ENCODE results near the gene RAB36. TPM values are rescaled to one million over a fixed set of nuclear protein-coding genes. Genes with fewer than 3 reads are reported as not detected.
A peak's percentile ranks its signal among the peaks of the same experiment; 100 is the strongest.

Gene RAB36
- total and polyA plus RNA-seq, 10 donors = 1.0 to 3.7 (median 1.6) TPM

GRCh38 chr22:23117891-23118646 lies 27.2 kb upstream of the RAB36 start:
- H3K27ac ChIP-seq = no peak overlapping the region
- H3K9me3 ChIP-seq = no peaks in the 10 kb centered on the region
- H3K4me1 ChIP-seq = peaks cover 0 to 20% (median 8%) of the 10 kb centered on the region in 6 donors
- H3K4me3 ChIP-seq = no peak overlapping the region
- no peak for DNase-seq
- TF ChIP-seq POLR2A (IDR thresholded peaks at IDR 0.05) = no peak
- TF ChIP-seq POLR2AphosphoS5 (IDR thresholded peaks at IDR 0.05) = no peak
- TF ChIP-seq, protein P1, sequence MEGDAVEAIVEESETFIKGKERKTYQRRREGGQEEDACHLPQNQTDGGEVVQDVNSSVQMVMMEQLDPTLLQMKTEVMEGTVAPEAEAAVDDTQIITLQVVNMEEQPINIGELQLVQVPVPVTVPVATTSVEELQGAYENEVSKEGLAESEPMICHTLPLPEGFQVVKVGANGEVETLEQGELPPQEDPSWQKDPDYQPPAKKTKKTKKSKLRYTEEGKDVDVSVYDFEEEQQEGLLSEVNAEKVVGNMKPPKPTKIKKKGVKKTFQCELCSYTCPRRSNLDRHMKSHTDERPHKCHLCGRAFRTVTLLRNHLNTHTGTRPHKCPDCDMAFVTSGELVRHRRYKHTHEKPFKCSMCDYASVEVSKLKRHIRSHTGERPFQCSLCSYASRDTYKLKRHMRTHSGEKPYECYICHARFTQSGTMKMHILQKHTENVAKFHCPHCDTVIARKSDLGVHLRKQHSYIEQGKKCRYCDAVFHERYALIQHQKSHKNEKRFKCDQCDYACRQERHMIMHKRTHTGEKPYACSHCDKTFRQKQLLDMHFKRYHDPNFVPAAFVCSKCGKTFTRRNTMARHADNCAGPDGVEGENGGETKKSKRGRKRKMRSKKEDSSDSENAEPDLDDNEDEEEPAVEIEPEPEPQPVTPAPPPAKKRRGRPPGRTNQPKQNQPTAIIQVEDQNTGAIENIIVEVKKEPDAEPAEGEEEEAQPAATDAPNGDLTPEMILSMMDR (IDR thresholded peaks at IDR 0.05 in 8 of 11, conservative IDR thresholded peaks at IDR 0.05 in 3 of 11) = no peak
- no peaks in the 10 kb centered on the region for H3K27me3 ChIP-seq (replicated peaks in 1 of 7)
- H3K36me3 ChIP-seq = peaks cover 0 to 2% (median 0%) of the 10 kb centered on the region in 6 donors
- intact Hi-C loops (cut with DNase I; ENCODE audit: low total_unique reads) = no loop called here
- WGBS, 5 donors = 88 to 94% (median 93%) methylated on average over 14 to 15 of the region's 15 CpGs

DNA sequence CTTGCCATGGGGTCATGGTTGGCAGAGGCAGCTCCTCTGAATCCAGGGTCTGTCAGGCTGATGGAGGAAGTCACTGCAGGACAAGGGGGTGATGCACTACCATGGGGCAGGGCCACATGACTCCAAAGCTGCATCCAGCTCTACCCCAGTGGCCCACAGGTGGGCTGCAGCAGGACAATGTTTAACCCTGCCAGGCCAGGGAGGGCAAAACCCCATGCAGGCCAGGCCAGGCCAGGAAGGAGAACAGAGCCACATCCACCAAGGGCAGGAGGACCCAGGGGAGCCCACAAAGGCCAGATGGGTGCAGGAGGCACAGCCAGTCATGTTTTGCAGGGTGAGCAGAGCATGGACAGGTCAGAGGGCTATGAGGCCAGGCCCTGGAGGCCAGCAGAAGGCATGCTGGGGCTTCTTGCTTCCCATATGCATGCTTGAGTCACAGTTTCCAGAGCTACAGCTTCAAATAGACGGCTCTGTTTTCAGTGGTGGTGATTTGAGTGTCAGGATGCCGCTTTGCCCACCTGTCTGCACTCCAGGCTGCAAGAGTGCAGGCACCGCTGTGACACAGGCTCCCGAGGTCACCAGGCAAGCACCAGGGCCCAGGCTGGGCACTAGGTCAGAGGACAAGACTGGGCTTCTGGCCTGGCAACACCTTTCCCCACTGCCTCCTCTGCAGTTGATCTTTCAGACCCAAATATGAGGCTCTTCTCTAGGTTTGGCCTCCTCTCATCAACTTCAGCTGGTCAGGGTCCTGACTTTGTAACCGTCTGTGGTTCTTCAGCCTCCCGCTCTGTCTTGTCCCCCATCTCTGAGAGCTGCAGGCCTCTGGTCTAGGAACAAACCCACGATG lies 26.4 kb upstream of the RAB36 start:
- Histone ChIP-seq H3K4me3 (no peak overlapping the region), H3K4me1 (peaks cover 0 to 12% (median 4%) of the 10 kb centered on the region in 6 donors), H3K27me3 (replicated peaks in 1 of 7) (no peaks in the 10 kb centered on the region), H3K27ac (peak overlapping the region in 3 of 8 donors; percentile 21 to 46 (median 37)), H3K9me3 (no peaks in the 10 kb centered on the region), H3K36me3 (peaks cover 0 to 9% (median 0%) of the 10 kb centered on the region in 6 donors)
- intact Hi-C loops (cut with DNase I; ENCODE audit: low total_unique reads) = no loop called here
- TF ChIP-seq POLR2AphosphoS5 (IDR thresholded peaks at IDR 0.05) (no peak), POLR2A (IDR thresholded peaks at IDR 0.05) (no peak)
- TF ChIP-seq, protein P1 (IDR thresholded peaks at IDR 0.05 in 8 of 11, conservative IDR thresholded peaks at IDR 0.05 in 3 of 11) = no peak
- 90 to 99% (median 91%) methylated on average over 7 of the region's 7 CpGs for WGBS, 5 donors
- no peak for DNase-seq

DNA sequence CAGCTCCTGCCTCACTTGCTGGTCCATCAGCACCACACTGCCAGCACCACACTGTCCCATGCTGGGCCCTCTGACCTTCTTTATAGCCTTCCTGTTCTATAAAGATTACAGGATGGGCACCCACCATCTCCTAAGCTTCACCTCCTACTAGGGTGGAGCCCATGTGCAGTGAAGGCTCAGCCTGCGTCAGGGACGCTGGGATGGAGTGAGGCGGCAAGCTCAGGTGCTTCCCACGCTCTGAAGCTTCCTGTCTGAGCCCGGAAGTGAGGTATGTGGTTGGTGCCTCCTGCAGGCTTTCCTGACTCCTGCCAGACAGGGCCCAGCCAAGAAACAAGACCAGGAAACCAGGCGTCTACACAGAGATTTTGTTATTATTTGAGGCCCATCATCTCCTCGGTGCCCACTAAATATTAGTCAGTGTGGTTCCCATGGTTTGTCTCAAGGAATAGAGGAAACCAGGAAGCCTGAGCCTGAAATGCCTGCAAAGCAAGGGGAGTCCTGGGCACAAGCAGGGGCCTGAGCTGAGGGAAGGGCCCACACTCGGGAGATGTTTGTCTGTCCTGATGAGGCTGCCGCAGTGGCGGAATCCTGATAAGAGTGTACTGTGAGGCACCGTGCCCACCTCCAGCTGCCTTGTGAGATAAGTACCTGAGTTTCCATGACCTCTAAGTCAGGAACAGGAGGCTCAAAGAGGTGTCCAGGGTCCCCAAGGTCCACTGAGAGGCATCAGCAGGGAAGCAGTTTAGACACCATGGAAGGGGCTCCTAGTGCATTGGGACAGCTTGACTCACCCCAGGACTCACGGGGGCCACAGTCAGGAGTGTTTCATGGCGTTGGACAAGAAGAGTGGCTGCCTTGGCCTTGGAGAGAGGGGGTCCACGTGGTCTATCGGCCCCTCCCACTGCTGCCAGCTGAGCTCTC lies 25.5 kb upstream of the RAB36 start:
- no peaks in the 10 kb centered on the region for H3K27me3 ChIP-seq (replicated peaks in 1 of 7)
- intact Hi-C loops (cut with DNase I; ENCODE audit: low total_unique reads) = no loop called here

More for the DNA sequence above, 25.5 kb upstream of the RAB36 start:
- Histone ChIP-seq H3K9me3 (no peaks in the 10 kb centered on the region), H3K4me3 (no peak overlapping the region), H3K27ac (peak overlapping the region in 3 of 8 donors; percentile 21 to 46 (median 37)), H3K36me3 (peaks cover 0 to 9% (median 0%) of the 10 kb centered on the region in 6 donors), H3K4me1 (peaks cover 0 to 12% (median 4%) of the 10 kb centered on the region in 6 donors)
- no peak for DNase-seq
- TF ChIP-seq, protein P1 (IDR thresholded peaks at IDR 0.05 in 8 of 11, conservative IDR thresholded peaks at IDR 0.05 in 3 of 11) = no peak
- TF ChIP-seq POLR2AphosphoS5 (IDR thresholded peaks at IDR 0.05) = peak in 1 of 3 donors; percentile 33
- no peak for TF ChIP-seq POLR2A (IDR thresholded peaks at IDR 0.05)
- WGBS, 5 donors = 59 to 72% (median 64%) methylated on average over 15 of the region's 15 CpGs

Measured in spleen (tissue), 11 donors.